A673 (cell line): ENCODE measurements around the gene RHOC.

Source experiments
- EZH2 ChIP-seq: fragments of 200-600 bp; sonication (generic); IDR thresholded peaks from 2 replicates; pipeline ENCODE4 v1.6.1; 2017; ENCODE audit warnings: borderline replicate concordance, low read depth, mild to moderate bottlenecking, mixed read lengths, antibody characterized with exemption, low read length; ENCODE audit not compliant: poor library complexity, severe bottlenecking
- TF ChIP-seq, protein P1 (sequence below): fragments of 300-800, 200-600 bp; sonication (generic); conservative IDR thresholded peaks from 2 replicates; pipeline ENCODE4 v1.5.1; 2017; ENCODE audit warnings: low read depth, mild to moderate bottlenecking, antibody characterized with exemption, low read length, moderate library complexity, mixed read lengths

DNA sequence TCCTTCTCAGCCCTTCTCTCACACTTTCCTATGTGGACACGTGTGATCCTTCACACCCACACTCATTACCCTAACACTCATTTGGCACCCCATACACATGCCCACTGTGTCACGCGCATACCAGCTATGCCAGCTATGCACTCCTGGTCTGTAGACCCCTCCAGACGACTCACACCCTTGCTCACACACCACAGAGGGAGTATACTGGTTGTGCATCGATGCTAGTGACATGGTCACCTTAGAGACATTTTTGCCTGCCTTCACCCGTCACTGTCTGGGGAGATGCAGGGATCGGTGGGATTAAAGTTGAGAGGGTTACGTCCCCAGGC lies 16.5 kb upstream of the RHOC start:
- no peak for TF ChIP-seq EZH2
- TF ChIP-seq, protein P1, sequence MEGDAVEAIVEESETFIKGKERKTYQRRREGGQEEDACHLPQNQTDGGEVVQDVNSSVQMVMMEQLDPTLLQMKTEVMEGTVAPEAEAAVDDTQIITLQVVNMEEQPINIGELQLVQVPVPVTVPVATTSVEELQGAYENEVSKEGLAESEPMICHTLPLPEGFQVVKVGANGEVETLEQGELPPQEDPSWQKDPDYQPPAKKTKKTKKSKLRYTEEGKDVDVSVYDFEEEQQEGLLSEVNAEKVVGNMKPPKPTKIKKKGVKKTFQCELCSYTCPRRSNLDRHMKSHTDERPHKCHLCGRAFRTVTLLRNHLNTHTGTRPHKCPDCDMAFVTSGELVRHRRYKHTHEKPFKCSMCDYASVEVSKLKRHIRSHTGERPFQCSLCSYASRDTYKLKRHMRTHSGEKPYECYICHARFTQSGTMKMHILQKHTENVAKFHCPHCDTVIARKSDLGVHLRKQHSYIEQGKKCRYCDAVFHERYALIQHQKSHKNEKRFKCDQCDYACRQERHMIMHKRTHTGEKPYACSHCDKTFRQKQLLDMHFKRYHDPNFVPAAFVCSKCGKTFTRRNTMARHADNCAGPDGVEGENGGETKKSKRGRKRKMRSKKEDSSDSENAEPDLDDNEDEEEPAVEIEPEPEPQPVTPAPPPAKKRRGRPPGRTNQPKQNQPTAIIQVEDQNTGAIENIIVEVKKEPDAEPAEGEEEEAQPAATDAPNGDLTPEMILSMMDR, result no peak
